22Rv1 (cell line): Measurements from ENCODE around the gene FERMT2.

Experiments
- ZFX ChIP-seq: fragments of 450-650 bp; IDR thresholded peaks from 2 replicates; pipeline ENCODE4 v1.6.1; 2017; ENCODE audit warnings: antibody characterized with exemption, borderline replicate concordance
- TF ChIP-seq, protein P1 (sequence below): fragments of 450-650 bp; IDR thresholded peaks from 2 replicates; pipeline ENCODE4 v1.5.1; 2017; ENCODE audit warnings: mild to moderate bottlenecking

DNA sequence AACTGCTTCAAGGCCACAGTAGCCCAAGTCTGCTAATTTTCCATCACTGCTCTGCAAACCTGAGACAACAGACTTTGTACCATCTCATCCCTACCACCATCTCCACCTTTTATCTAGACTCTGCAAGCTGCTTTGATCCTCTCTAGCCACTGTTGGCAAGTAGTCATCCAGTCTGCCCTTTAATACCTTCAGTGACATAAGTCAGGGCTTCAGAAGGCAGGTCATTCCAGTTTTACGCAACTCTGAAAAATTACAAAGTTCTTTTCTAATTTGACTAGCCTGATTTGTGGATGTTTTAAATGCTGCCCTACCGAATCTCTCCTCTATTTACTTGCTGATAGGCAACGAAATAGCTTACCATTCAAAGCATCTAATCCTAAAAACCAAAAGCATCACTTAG is 2.8 kb downstream of the FERMT2 start:
- TF ChIP-seq, protein P1, sequence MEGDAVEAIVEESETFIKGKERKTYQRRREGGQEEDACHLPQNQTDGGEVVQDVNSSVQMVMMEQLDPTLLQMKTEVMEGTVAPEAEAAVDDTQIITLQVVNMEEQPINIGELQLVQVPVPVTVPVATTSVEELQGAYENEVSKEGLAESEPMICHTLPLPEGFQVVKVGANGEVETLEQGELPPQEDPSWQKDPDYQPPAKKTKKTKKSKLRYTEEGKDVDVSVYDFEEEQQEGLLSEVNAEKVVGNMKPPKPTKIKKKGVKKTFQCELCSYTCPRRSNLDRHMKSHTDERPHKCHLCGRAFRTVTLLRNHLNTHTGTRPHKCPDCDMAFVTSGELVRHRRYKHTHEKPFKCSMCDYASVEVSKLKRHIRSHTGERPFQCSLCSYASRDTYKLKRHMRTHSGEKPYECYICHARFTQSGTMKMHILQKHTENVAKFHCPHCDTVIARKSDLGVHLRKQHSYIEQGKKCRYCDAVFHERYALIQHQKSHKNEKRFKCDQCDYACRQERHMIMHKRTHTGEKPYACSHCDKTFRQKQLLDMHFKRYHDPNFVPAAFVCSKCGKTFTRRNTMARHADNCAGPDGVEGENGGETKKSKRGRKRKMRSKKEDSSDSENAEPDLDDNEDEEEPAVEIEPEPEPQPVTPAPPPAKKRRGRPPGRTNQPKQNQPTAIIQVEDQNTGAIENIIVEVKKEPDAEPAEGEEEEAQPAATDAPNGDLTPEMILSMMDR: no peak
- TF ChIP-seq ZFX: no peak
